Measurements from ENCODE around the gene SACM1L. TPM values are rescaled to one million over a fixed set of nuclear protein-coding genes. Genes with fewer than 3 reads are reported as not detected.

SACM1L gene
- total and polyA plus RNA-seq, 4 donors, result 12.2 to 35.5 (median 20.5) TPM

- H3K9ac ChIP-seq (ENCODE audit: low read depth in 1 of 2, low read length in 2 of 2), result no peak overlapping the region
- H3K9me3 ChIP-seq (ENCODE audit: control insufficient read depth in 4 of 4, low read length in 3 of 4), result no peaks in the 10 kb centered on the region
- no peak overlapping the region for H3K27ac ChIP-seq (ENCODE audit: low read depth in 1 of 2, low read length in 2 of 2)
- peaks cover 1 to 43% (median 25%) of the 10 kb centered on the region in 4 donors for H3K36me3 ChIP-seq (ENCODE audit: control insufficient read depth in 4 of 4, insufficient read depth in 3 of 4, low read depth in 1 of 4, low read length in 3 of 4)
- no peak for DNase-seq (ENCODE audit: low spot score)
- no peak overlapping the region for H3K4me3 ChIP-seq (ENCODE audit: low read depth in 1 of 3, low read length in 3 of 3)
- TF ChIP-seq CTCF (IDR thresholded peaks at IDR 0.05; ENCODE audit: low read depth, low read length, missing input control) (no peak), REST (IDR thresholded peaks at IDR 0.05) (no peak), RAD21 (IDR thresholded peaks at IDR 0.05) (no peak), FOXA2 (IDR thresholded peaks at IDR 0.05) (no peak), RXRA (IDR thresholded peaks at IDR 0.05) (no peak), MAX (IDR thresholded peaks at IDR 0.05) (no peak), HNF4A (conservative IDR thresholded peaks at IDR 0.05) (no peak), ATF3 (IDR thresholded peaks at IDR 0.05) (no peak), GABPA (IDR thresholded peaks at IDR 0.05 in 1 of 2, conservative IDR thresholded peaks at IDR 0.05 in 1 of 2) (no peak), ZBTB33 (IDR thresholded peaks at IDR 0.05) (no peak)
- no peaks in the 10 kb centered on the region for H3K27me3 ChIP-seq (ENCODE audit: control insufficient read depth in 4 of 4, insufficient read depth in 4 of 4, low read length in 3 of 4)
- no peaks in the 10 kb centered on the region for H3K4me1 ChIP-seq (ENCODE audit: control insufficient read depth in 4 of 4, insufficient read depth in 4 of 4, low read length in 3 of 4)
- 98% methylated on average over 2 of the region's 2 CpGs for WGBS
Measured at GRCh38 chr3:45729614-45730013, 40.4 kb downstream of the SACM1L start.

- DNase-seq (ENCODE audit: low spot score), result no peak
- Histone ChIP-seq H3K27me3 (ENCODE audit: control insufficient read depth in 4 of 4, insufficient read depth in 4 of 4, low read length in 3 of 4) (no peaks in the 10 kb centered on the region), H3K36me3 (ENCODE audit: control insufficient read depth in 4 of 4, insufficient read depth in 3 of 4, low read depth in 1 of 4, low read length in 3 of 4) (peaks cover 1 to 39% (median 30%) of the 10 kb centered on the region in 4 donors), H3K4me3 (ENCODE audit: low read depth in 1 of 3, low read length in 3 of 3) (no peak overlapping the region), H3K9me3 (ENCODE audit: control insufficient read depth in 4 of 4, low read length in 3 of 4) (no peaks in the 10 kb centered on the region), H3K4me1 (ENCODE audit: control insufficient read depth in 4 of 4, insufficient read depth in 4 of 4, low read length in 3 of 4) (no peaks in the 10 kb centered on the region), H3K27ac (ENCODE audit: low read depth in 1 of 2, low read length in 2 of 2) (no peak overlapping the region), H3K9ac (ENCODE audit: low read depth in 1 of 2, low read length in 2 of 2) (no peak overlapping the region)
- TF ChIP-seq GABPA (IDR thresholded peaks at IDR 0.05 in 1 of 2, conservative IDR thresholded peaks at IDR 0.05 in 1 of 2), result no peak
- TF ChIP-seq EGR1 (IDR thresholded peaks at IDR 0.05; ENCODE audit: low read depth in 2 of 2), result no peak
- TF ChIP-seq YY1 (IDR thresholded peaks at IDR 0.05), result no peak
- TF ChIP-seq HNF4A (conservative IDR thresholded peaks at IDR 0.05), result no peak
- WGBS, result 92% methylated on average over 4 of the region's 4 CpGs
Measured at GRCh38 chr3:45730409-45731154, 41.4 kb downstream of the SACM1L start.

Measured in liver (tissue), 9 donors.